Heart right ventricle (tissue), 16 donors: Measurements from ENCODE around the gene RNF130. TPM values are rescaled to one million over a fixed set of nuclear protein-coding genes. Genes with fewer than 3 reads are reported as not detected.

ENCODE experiments used
- ATAC-seq, 8 donors: fragments of 200-7000 bp; cut with Tn5 transposase; one replicate each; pipeline ENCODE4 v1.9.1; 2020; ENCODE audit warnings: mild to moderate bottlenecking in 8 of 8, moderate library complexity in 8 of 8, moderate number of reproducible peaks in 1 of 8
- DNase-seq, 2 donors: peaks; one replicate each; pipeline ENCODE4 v3.0.0-alpha.2; 2020
- H3K27ac ChIP-seq, 10 donors: fragments of 200-600 bp; sonication (generic) in 2 of 10; one replicate each; pipeline versions ENCODE4 v1.5.0 to v1.8.0; 2020 to 2022; ENCODE audit warnings: mild to moderate bottlenecking in 3 of 10
- H3K27me3 ChIP-seq, 7 donors: fragments of 200-600 bp; one replicate each; pipeline ENCODE4 v1.8.0; 2021 to 2022; ENCODE audit warnings: mild to moderate bottlenecking in 2 of 7
- H3K36me3 ChIP-seq, 9 donors: fragments of 200-600 bp; sonication (generic) in 1 of 9; one replicate each; pipeline versions ENCODE4 v1.5.0 to v1.8.0; 2020 to 2022; ENCODE audit warnings: mild to moderate bottlenecking in 2 of 9
- H3K4me1 ChIP-seq, 9 donors: fragments of 200-600 bp; sonication (generic) in 1 of 9; one replicate each; pipeline versions ENCODE4 v1.5.0 to v1.8.0; 2020 to 2022; ENCODE audit warnings: mild to moderate bottlenecking in 4 of 9
- H3K4me3 ChIP-seq, 10 donors: fragments of 200-600 bp; sonication (generic) in 2 of 10; one replicate each; pipeline versions ENCODE4 v1.5.0 to v1.8.0; 2020 to 2022; ENCODE audit warnings: mild to moderate bottlenecking in 7 of 10, moderate library complexity in 2 of 10
- H3K9me3 ChIP-seq, 11 donors: fragments of 200-600 bp in 10 of 11; sonication (generic) in 2 of 11; one replicate each; pipeline versions ENCODE4 v1.5.0 to v1.8.0; 2013 to 2022; ENCODE audit warnings: mild to moderate bottlenecking in 2 of 11, control low read depth in 1 of 11, moderate library complexity in 1 of 11
- CTCF ChIP-seq, 9 donors: fragments of 200-600 bp; sonication (generic) in 2 of 9; IDR thresholded peaks; one replicate each; pipeline versions ENCODE4 v1.5.0 to v1.8.0; 2021 to 2022; ENCODE audit warnings: antibody characterized with exemption in 9 of 9, mild to moderate bottlenecking in 5 of 9, moderate library complexity in 1 of 9
- WGBS, 2 donors: extraction: QIAGEN DNeasy Blood & Tissue Kit; methylation state at CpG; one replicate each; pipeline ENCODE4 v1.1.7; 2013; ENCODE audit warnings: inconsistent platforms in 1 of 2; 5-methylcytosine and 5-hydroxymethylcytosine counted together
- intact Hi-C, 10 donors: fragments of 100-400 bp; cut with DNase I; formaldehyde crosslinking; loops; one replicate each; pipeline versions ENCODE4 v1.11.1 to v1.14.2; 2022
- polyA plus RNA-seq, 2 donors: library from polyadenylated mRNA; stranded (reverse); fragments of 200-250 nt; gene quantifications; one replicate each; pipeline ENCODE4 v1.2.3, GENCODE V29; 2013
- total RNA-seq, 10 donors: library from RNA; stranded (reverse); fragmentation: NEBNext Ultra II Directional in 3 of 10; extraction: Animal tissue kit (Norgen Biotek cat#: 25700) in 3 of 10; gene quantifications; one replicate each; pipeline versions ENCODE4 v1.2.1 to v1.2.4, GENCODE V29; 2021 to 2023
- donor health status: Arrhythmogenic right ventricular cardiomyopathy.
- donor health status: ischemic (EF 13 %, LVEDD 7.1; RV severe dilation, severe dysfunction).
- donor health status: healthy with polysubstance abuse.
- donor health status: DM: no; HTN: yes; CAD: no.
- donor health status: DM: no; HTN: no; CAD: no.
- donor health status: ischemic (EF 25% LVEDD 6.9; RV normal size, moderate dysfunction).
- donor health status: ischemic (EF 25% LVEDD 5.7; RV mildly dilated, moderate dysfunction).
- donor health status: healthy.
- donor health status: DM: yes; HTN: yes; CAD: no.
- donor health status: Ischemic cardiomyopathy.
- donor health status: ischemic (EF 35%, LVEDD 5.7; RV mildly dilated, moderate dysfunction).
- donor health status: nonischemic (EF 11% LVEDD 7.7; RV severe dilation, severe dysfunction).
- donor health status: DM: yes; HTN: yes; CAD: no.
- donor health status: PGD.
- donor health status: ischemic (EF 29% LVEDD 5.4; RV normal size, mild dysfunction).
- donor health status: nonischemic (EF 23%, LVEDD 6.1; RV moderate dilation, normal function).

The RNF130 gene
- total and polyA plus RNA-seq, 12 donors: 21.9 to 55.8 (median 33.2) TPM

GRCh38 chr5:180050121-180050940, 21.2 kb downstream of the RNF130 start:
- intact Hi-C loops: no loop called here
- peaks cover 0 to 7% (median 0%) of the 10 kb centered on the region in 9 donors for H3K36me3 ChIP-seq
- H3K9me3 ChIP-seq: no peaks in the 10 kb centered on the region
- DNase-seq (no peak), ATAC-seq (no peak)
- H3K4me1 ChIP-seq: peaks cover 3 to 40% (median 34%) of the 10 kb centered on the region in 9 donors
- no peaks in the 10 kb centered on the region for H3K27me3 ChIP-seq
- 91% methylated on average over 9 of the region's 9 CpGs for WGBS, 2 donors
- no peak overlapping the region for H3K27ac ChIP-seq
- H3K4me3 ChIP-seq: no peak overlapping the region
- TF ChIP-seq CTCF (IDR thresholded peaks at IDR 0.05): no peak

- Histone ChIP-seq H3K36me3 (peaks cover 0 to 7% (median 0%) of the 10 kb centered on the region in 9 donors), H3K27me3 (no peaks in the 10 kb centered on the region), H3K9me3 (no peaks in the 10 kb centered on the region), H3K4me1 (peaks cover 3 to 40% (median 34%) of the 10 kb centered on the region in 9 donors), H3K27ac (no peak overlapping the region), H3K4me3 (no peak overlapping the region)
- 33 to 55% methylated on average over 2 of the region's 2 CpGs for WGBS, 2 donors
- intact Hi-C loops: no loop called here
- TF ChIP-seq CTCF (IDR thresholded peaks at IDR 0.05): no peak
- ATAC-seq (peak in 2 of 8 donors; percentile 52 to 59), DNase-seq (no peak)
These were observed 22.4 kb downstream of the RNF130 start for GRCh38 chr5:180049185-180049548.

GRCh38 chr5:180047667-180048066, 23.9 kb downstream of the RNF130 start:
- no peak for TF ChIP-seq CTCF (IDR thresholded peaks at IDR 0.05)
- H3K4me1 ChIP-seq: peaks cover 3 to 40% (median 35%) of the 10 kb centered on the region in 9 donors
- peak; percentile 55 to 56 for DNase-seq

GRCh38 chr5:180046656-180047055, 24.9 kb downstream of the RNF130 start:
- H3K36me3 ChIP-seq: peaks cover 0 to 7% (median 0%) of the 10 kb centered on the region in 9 donors
- no peaks in the 10 kb centered on the region for H3K9me3 ChIP-seq
- H3K4me3 ChIP-seq: no peak overlapping the region
- H3K27ac ChIP-seq: no peak overlapping the region
- H3K27me3 ChIP-seq: no peaks in the 10 kb centered on the region
- intact Hi-C loops: no loop called here
- DNase-seq (no peak), ATAC-seq (no peak)
- TF ChIP-seq CTCF (IDR thresholded peaks at IDR 0.05): no peak
- 91 to 92% methylated on average over 5 of the region's 5 CpGs for WGBS, 2 donors
- H3K4me1 ChIP-seq: peaks cover 3 to 40% (median 35%) of the 10 kb centered on the region in 9 donors

More at GRCh38 chr5:180047667-180048066, 23.9 kb downstream of the RNF130 start:
- intact Hi-C loops: no loop called here
- Histone ChIP-seq H3K27ac (peak overlapping the region in 3 of 10 donors; percentile 1 to 23 (median 19)), H3K36me3 (peaks cover 0 to 7% (median 0%) of the 10 kb centered on the region in 9 donors), H3K27me3 (no peaks in the 10 kb centered on the region), H3K4me3 (no peak overlapping the region), H3K9me3 (no peaks in the 10 kb centered on the region)
- WGBS, 2 donors: 48 to 60% methylated on average over 8 of the region's 8 CpGs
- peak in 7 of 8 donors; percentile 46 to 71 (median 57) for ATAC-seq
